GM18507 (cell line): ENCODE measurements around the gene GPR176.

ENCODE experiments used
- DNase-seq: peaks from one replicate; pipeline ENCODE4 v3.0.0; 2011; ENCODE audit warnings: low read depth; ENCODE audit not compliant: insufficient read length; ENCODE audit errors: extremely low spot score
- FAIRE-seq: peaks from 2 replicates; lab custom pipeline; 2011; peaks lifted over from hg19 to GRCh38; lab: Jason Lieb, UNC

GPR176 gene

DNA sequence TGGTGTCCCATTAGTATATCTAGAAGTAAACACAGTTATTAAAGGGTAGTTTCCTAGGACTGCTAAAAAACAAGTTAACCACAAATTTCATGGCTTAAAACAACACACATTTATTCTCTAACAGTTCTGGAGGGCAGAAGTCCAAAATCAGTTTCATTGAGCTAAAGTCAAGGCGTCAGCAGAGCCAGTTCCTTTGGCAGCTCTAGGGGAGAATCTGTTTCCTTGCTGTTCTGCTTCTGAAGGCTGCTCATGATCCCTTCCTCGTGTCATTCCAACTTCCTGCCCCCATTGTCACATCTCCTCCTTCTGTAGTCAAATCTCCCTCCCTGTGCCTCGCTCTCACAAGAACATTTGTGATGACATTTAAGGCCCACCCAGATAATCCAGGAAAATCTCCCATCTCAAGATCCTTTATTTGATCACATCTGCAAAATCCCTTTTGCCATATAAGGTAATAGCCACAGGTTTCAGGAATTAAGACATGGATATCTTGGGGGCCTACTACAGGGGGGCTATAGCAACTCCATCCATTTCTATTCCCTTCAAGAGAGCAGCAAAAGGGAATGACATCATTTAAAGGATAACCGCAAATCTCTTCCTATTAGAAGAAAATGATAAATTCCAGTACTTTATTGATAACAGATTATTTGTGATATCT is 50.1 kb downstream of the GPR176 start:
- DNase-seq (no peak), FAIRE-seq (no peak)

DNA sequence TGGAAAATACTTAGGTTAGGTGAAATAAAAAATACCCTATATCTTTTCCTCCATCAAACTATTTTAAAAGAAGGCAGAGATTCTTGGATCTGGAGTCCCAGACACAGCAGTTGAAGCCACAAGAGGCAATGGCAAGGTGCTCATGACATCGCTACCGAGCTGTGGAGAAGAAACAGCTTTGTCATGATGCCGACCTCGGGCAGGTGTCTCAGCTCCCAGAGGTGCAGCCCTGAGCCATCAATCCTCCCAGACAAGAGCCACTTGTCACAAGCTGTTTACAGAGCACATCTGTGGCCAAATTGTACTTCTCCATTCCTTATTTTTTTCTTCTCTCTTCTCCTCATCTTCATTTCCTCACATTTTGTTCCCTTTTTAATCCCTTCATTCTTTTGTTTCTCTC is 50.8 kb downstream of the GPR176 start:
- FAIRE-seq (no peak), DNase-seq (no peak)

DNA sequence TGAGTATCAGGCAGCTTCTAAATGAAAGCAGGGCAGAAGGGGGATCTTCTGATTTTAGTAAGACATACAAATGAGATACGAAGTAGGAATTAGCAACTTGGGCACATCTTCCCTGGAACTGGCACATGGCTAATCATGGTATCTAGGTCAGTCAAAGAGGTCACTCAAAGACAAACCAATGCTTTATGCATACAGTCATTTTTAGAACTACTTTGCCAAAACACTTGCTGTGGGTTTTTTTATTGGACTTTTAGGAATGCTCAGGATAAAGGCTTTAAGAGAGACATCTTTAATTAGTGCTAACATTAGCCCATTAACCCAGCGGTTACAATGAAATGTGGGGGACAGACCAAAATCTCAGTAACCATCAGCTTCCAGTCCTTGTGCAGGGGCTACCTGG is 51.7 kb downstream of the GPR176 start:
- no peak for DNase-seq
- FAIRE-seq, result no peak

DNA sequence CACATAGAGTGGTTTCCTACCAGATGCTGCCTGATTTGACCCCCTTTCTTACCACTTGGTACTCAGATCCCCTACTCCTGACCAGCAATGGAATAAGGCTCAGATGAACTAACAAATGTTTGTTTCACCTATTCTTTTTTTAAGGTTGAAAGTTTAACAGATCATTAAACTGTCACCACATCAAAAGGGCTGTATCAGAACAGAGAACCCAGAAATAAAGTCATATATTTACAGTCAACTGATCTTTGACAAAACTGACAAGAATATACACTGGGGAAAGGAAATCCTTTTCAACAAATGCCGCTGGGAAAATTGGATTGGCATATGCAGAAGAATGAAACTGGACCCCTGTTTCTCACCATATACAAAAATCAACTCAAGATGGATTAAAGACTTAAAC is 56.0 kb downstream of the GPR176 start:
- FAIRE-seq, result no peak
- DNase-seq, result no peak

DNA sequence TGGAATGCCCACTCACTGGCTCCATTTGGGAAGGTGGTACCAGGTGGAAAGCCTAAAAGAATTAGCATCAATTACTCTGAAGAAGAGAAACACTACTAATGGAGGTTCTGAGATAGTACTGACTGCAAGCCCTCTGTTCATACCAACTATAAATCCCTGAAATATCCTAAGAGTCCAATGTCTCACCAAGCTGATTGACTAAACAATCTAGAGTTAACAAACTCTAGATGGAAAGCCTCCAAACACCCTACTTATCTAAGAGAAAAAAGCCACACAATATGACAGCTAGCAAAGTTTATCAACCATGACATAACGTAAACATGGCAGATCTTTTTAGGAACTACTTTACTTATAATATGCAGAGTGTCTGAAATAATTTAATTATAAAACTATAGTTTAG is 59.2 kb downstream of the GPR176 start:
- DNase-seq (no peak), FAIRE-seq (no peak)

DNA sequence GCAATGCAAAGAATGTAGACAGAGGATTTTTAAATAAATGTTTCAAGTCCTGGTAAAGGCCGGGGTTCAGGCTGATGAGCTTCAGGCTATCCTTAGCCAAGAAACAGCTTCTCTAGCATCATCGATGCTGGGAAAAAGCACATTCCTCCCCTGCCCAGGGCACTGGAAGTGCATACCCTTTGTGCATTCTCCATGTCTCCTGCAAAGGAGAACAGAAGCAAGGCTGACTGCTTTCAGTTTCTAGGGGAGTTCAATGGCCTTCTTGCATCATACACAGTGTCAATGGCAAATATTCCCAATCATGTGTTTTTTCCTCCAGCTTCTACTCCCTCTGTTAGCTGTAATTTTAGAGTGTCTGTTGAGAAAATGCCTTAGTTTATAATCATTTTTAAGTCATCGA is 59.9 kb downstream of the GPR176 start:
- FAIRE-seq, result no peak
- no peak for DNase-seq

DNA sequence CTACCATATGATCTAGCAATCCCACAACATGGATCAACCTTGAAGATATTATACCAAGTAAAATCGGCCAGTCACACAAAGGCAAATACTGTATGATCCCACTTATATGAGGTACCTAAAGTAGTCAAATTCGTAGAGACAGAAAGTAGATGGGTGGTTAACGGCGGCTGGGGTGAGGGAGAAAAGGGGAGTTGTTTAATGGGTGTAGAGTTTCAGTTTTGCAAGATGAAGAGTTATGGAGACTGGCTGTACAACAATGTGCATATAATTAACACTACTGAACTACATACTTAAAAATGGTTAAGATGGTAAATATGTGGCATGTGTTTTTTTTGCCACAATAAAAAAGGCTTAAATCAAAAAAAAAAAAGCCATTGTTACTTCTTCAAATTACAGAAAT is 60.4 kb downstream of the GPR176 start:
- FAIRE-seq (no peak), DNase-seq (no peak)

DNA sequence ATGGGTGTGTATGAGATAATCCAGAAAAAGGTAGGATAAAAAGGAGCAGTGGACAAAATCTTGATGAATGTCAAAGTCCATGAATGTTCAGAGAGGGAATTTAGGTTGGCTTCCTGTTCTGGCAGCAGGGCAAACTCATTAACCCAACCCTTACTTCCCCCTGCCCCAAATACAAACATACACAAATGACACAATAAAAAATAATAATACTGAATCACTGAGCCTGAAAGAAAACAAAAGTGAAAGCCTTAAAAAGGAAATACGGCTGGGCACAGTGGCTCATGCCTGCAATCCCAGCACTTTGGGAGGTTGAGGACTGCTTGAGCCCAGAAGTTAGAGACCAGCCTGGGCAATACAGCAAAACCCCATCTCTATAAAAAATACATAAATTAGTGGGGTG is 62.9 kb downstream of the GPR176 start:
- DNase-seq (no peak), FAIRE-seq (no peak)

DNA sequence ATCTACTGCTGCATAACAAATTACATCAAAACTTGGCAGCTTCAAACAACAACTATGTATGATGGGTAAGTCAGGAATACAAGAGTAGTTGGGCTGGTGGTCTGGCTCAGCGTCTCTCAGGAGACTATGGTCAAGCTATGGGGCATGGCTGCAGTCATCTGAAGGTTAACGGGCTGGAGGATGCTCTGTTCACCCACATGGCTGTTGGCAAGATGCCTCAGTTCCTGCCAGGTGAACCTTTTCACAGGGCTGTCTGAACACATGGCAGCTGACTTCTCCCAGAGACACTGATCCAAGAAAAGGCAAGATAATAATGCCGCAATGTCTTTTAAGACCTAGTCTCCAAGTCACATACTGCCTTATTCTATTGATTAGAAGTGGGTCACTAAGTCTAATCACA is 63.7 kb downstream of the GPR176 start:
- FAIRE-seq (no peak), DNase-seq (no peak)

DNA sequence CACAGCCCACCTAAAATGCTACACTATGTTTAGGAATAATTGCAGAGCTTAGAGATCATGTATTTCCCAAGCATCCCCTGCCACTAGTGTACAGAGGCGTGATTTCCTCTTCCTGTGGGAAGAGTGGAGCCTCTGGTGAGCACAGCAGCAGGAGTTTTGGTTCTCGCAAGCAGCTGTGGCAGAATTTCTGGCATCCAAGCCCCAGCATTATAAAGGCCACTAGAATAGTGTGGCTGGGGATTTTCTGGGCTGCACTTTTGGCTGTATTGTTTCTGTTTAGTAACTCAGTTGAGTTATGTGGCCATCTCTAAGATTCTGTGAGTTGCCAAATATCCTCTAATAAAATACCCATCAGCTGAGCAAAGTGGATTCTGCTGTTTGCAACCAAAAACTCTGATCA is 64.7 kb downstream of the GPR176 start:
- FAIRE-seq (no peak), DNase-seq (no peak)

DNA sequence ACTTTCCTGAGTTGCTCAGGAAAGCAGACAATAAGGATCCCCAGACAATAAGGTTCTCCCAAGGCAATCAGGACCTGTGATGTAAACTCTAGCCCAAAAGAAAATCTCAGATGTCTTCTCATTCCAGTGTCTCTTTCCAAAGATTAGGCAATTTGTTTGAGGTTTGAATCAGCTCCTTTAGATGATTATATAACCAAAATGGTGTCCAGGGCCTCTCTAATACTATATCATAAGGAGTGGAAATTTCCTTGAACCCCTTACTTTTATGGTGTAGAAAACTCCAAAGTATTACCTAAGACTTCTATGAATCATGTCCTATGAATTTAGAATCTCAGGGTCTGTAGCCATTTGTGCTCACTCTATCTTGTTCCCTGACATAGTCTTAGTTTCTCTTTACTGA is 65.9 kb downstream of the GPR176 start:
- DNase-seq, result no peak
- no peak for FAIRE-seq

DNA sequence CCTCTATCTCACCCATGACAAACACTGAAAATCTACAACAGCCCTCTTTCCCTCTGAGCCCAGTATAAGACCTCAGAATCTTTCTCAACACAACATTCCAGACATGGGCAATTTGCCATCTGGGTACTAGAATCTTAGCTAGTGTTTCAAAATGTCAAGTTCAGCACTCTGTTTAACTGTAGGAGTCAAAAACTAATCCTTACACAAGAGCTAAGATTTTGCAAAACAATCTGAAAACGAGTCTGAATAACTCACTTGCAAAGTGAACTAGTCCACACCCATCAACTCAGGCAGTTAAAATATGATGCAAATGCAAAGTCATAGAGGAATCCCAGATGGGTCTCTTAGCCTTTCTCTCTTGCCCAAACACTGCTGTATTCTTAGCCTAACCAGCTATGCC is 67.8 kb downstream of the GPR176 start:
- FAIRE-seq, result no peak
- no peak for DNase-seq

DNA sequence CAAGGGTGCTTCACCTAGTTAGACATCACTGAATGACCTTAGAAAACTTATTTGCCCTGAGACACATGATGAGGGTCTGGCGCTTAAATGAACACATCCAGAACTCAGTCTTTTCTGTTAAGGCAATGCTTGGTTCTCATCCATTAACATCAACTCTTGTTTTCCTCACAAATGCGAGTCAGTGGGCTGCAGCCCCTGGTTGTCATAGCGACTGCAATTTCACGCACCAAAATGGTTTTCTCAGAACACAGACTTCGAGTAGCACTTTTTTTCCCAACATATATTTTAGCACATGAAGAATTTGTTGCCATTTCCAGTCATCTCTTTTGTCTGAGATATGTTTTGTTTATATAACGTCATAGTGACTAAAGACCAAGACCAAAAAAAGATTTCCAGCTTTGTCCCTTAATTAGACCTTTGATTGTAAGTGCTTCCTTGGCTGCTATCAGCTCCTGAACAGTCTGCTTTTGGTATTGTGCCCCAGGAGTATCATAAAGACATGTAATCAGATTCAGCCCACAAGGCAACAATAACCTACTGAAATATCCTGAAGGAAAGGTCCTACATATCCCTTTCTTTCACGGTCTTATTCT is 68.5 kb downstream of the GPR176 start:
- FAIRE-seq (no peak), DNase-seq (no peak)

DNA sequence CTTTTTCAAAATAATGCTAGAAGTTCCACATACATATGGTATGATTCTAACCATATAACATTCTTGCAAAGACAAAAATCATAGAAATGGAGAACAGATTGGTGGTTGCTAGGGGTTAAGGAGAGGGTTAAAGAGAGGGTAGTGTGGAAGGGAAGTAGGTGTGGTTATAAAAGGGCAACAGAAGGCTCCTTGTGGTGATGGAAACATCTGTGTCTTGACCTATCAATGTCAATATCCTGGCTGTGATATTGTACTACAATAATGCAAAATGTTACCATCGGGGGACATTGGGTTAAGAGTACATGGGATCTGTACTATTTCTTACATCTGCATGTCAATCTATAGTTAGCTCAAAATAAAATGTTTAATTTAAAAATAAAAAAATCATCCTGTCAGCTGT is 69.6 kb downstream of the GPR176 start:
- no peak for FAIRE-seq
- no peak for DNase-seq

DNA sequence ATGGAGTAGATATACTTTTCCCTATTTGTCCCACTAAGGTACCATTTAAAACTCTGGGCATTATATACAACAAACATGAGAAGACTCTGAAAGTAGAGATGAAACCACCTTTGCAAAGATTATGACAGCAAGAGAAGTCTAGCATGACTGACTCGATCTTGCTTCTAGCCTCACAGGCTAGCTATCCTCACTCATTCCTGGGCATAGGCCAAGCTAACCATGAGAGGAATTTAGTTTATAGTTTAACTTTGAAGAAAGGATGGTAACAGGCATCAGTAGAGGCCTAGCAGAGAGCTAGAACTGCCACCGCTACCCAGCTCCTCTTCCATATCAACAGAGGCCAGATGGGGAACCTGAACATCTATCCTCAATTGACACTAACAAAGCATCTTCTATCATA is 74.0 kb downstream of the GPR176 start:
- DNase-seq (no peak), FAIRE-seq (no peak)

DNA sequence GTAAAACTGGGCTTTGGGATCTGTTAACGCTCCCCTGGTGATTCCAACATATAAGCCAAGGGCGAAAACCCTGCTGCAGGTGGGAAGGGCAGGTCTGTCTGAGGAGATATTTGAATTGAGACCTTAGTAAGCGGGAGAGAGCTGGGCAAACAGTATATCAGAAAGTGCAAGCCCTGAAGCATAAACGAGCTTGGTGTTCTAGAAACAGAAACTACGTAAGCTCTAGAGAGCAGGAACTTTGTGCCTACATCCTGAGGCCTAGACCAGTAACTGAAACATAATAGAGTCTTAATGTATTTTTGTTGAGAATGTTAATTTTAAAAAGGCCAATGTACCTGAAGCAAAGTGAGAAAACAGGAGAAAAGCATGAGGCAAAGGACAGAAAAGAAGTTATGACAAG is 74.5 kb downstream of the GPR176 start:
- FAIRE-seq (peak; percentile 21), DNase-seq (no peak)

DNA sequence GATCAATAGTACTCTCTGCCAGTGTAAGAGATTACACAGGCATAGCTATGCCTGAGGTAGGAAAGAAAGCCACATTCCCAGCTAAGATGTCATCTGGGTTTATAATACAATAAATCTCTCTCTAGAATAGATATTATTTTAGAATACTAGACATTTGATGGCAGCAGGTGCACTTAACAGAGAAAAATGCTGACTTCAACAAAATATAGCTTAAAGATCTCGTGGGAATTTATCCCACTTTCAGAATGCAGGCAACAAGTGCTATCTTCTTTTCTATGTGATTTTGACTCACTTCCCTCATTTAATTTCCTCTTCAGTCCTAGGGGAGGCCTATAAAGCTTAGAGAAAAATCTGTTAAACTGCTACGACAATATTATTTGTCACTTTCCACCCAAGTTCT is 76.5 kb downstream of the GPR176 start:
- FAIRE-seq (no peak), DNase-seq (no peak)

DNA sequence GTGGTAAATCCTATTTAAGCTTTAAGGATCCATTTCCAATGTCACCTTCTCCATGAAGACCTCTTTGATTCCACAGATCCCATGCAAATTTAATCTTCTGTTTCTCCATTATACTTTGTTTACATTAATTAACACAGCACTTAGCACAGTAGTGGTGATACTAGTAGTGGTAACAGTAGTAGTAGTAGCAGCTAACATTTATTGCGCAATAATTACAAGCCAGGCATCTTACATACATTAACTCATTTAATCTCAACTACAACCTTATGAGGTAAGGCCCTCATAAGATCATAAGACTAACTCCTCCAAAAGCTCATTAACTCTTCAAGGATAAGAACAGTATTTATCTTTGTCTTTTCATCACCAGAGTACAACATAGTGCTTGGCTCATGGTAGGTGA is 82.6 kb downstream of the GPR176 start:
- FAIRE-seq, result no peak
- DNase-seq, result no peak

DNA sequence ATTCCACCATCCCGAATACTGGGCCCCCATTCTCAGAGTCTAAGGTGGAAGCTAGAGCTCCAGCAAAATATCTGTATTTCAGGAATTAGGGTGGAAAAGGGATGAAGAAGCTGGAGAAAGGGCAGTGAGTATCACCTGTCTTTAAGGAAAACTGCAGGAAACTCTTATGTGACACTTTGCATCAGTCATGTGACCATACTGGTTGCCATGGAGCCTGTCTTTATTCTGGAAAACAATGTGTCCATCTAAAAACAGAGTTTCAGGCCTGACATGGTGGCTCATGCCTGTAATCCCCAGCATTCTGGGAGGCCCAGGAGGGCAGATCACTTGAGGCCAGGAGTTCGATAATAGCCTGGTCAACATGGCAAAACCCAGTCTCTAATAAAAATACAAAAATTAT is 84.5 kb downstream of the GPR176 start:
- FAIRE-seq (no peak), DNase-seq (no peak)

DNA sequence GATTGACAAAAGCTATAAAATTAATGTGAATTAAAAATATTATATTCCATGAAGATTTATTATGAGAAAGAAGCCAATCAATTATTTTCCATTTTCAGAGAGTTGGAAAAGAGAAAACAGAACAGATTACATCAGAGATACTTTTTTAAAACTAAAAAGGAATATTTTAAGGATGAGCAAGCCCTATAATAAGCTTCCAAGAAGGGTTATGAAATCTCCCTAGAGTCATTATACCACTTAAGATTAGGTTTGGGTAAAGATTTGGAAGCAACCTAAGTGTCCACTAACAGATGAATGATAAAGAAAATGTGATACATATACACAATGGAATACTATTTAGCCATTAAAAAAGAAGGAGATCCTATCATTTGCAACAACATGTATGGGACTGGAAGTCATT is 85.8 kb downstream of the GPR176 start:
- DNase-seq (no peak), FAIRE-seq (no peak)

DNA sequence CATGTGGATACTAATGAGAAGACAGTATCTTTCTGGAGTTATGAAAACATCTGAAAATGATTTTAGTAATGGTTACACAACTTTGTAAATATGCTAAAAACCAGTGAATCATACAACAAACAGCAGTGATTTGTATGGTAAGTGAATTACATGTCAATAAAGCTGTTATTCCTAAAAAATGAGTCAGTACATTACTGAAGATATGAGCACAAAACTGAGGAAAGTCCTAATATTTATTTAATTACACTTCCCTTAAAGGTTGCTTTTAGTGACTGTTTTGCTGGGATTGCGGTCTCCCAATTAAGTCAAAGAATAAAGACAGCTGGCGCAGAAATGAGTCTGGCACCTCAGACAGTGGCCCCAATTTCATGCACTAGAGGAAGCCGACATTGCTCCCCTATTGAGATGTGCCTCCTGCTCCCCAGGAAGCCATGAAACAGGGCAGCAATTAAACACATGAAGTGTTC is 86.5 kb downstream of the GPR176 start:
- DNase-seq (no peak), FAIRE-seq (no peak)

DNA sequence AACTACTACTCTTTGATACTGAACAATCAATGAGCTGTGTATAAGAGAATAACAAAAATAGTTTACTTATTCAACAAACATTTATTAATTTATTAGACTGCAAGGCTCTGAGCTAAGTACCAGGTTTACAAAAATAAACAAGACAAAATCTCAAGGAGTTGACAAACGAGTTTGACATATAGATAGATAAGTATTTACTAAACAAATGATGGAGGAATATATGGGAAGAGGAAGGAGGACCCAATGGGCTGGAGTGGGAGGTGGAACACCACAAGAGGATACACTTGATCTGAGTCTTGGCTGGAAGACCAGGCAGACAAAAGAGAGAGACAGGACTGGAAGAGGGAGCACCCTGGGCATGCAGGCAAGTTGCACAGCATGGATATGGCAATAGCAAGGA is 89.9 kb downstream of the GPR176 start:
- FAIRE-seq (no peak), DNase-seq (no peak)
